Activated naive CD4-positive, alpha-beta T cell treated with Interleukin-2 at 50 U/mL for 16 hours (primary cell): Measurements from ENCODE around the gene KCNK10.
"Not testable (repeated sequence)": the region's sequence is repeated elsewhere in the genome, so short reads cannot be mapped to it uniquely, and the experiment has no call there.

Source experiments
- DNase-seq: peaks from one replicate; pipeline ENCODE4 v3.0.0-alpha.2; 2020

Gene KCNK10

DNA sequence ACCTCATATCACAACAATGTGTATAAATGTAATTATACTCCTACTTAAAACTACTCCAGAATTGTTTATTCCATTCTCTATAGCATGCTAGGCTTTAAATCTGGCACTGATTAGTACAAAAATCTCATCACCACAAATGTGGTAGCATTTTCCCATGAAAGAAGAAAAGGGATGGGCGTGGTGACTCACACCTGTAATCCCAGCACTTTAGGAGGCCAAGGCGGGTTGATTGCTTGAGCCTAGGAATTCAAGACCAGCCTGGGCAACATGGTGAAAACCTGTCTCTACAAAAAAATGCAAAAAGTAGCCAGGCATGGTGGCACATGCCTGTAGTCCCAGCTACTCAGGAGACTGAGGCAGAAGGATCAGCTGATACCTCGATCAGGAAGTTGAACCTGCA lies 61.8 kb downstream of the KCNK10 start:
- DNase-seq = not testable (repeated sequence)

DNA sequence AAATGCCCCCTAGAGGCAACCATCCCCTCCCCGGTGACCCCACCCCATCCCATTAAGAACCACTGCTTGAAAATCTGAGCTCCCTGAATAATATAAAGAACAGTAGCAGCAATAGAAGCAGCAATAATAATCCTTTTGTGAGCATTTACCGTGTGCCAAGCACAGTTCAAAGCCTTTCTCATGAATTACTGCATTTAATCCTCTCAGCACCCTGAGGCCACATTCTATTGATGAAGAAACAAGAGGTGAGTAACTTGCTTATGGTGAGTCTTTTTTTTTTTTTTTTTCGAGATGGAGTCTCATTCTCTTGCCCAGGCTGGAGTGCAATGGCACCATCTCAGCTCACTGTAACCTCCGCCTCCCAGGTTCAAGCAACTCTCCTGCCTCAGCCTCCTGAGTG lies 65.0 kb downstream of the KCNK10 start:
- no peak for DNase-seq

DNA sequence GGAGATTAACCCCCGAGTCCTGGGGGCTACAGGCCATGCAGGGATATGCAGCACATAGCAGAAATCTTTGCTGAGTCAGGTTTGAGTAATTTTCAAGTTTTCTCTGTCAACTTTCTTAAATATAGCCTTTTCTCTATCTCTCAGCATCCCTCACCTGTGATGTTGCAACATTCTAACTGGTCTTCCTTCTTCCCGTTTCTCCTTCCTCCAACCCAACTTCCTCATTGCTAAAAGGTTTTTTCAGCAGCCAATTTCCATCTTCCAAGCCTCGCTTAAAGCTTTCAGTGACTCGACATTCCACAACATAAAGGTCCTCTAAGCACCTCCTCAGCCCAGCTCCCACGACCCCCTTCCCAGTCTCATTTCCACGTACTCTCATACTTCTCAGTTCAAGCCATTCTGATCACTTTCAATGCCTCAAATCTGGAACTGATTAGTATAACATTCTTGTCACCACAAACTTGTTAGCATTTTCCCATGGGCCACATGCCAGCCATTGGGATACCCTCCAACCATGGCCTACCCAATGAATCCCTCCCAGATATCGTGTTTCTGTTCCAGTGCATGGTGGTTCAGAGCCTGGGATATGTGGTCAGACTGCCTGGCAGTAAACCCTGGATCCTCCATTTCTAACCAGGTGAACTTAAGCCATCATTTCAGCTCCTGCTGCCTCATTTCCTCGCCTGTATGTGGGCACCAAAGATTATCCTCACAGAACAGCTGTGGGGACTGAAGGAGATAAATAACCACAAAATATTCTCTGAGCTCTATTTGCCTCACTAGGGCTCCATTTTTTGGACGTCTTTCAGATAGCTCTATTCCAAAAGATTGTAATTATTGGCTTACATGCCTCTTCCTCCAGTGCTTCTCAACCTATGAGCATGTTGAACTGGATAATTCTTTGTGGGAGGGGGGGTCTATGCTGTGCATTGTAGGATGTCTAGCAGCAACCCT lies 65.8 kb downstream of the KCNK10 start:
- DNase-seq = no peak

GRCh38 chr14:88255798-88256197 lies 67.3 kb downstream of the KCNK10 start:
- DNase-seq = no peak

GRCh38 chr14:88255196-88255595 lies 67.9 kb downstream of the KCNK10 start:
- DNase-seq = no peak

DNA sequence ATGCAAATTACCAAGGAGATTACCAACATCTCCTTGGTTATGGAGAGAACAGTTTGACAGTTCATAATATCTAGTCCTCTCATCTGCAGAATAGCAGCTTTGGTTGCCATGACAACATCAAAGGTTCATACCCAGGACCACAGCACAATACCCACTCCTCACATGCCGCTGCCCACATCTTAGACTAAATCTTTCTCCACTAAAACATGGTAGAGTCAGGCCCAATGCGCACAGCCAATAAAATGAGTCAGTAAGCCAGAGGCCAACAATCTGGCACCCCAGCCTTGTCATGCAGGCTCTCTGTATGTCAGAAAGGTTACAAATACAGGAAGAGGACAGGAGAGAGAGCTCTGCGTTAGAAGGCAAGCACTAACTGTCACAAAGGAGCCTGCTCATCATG lies 70.6 kb downstream of the KCNK10 start:
- no peak for DNase-seq

DNA sequence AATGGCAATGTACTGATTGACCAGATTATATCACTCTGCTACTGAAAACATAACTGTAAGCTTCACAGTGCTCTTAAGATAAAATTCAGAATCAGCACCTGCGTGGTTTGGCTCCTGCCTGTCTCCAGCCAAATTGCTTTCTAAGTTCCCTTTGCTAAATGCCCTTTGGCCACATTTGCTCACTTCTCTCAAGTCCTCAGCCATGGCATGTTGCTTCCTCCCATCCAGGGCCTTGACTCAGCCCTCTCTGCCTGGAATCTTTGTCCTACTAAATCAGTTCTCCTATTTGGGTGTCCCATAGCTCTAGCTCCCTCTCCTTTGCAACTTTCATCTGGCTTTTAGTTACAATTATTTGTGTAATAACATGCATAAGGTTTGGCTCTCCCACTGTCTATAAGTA lies 71.4 kb downstream of the KCNK10 start:
- no peak for DNase-seq

GRCh38 chr14:88249266-88249665 lies 73.8 kb downstream of the KCNK10 start:
- no peak for DNase-seq

- DNase-seq = no peak
Measured at GRCh38 chr14:88248606-88249005, 74.5 kb downstream of the KCNK10 start.

- no peak for DNase-seq
Measured at GRCh38 chr14:88247228-88247627, 75.8 kb downstream of the KCNK10 start.

DNA sequence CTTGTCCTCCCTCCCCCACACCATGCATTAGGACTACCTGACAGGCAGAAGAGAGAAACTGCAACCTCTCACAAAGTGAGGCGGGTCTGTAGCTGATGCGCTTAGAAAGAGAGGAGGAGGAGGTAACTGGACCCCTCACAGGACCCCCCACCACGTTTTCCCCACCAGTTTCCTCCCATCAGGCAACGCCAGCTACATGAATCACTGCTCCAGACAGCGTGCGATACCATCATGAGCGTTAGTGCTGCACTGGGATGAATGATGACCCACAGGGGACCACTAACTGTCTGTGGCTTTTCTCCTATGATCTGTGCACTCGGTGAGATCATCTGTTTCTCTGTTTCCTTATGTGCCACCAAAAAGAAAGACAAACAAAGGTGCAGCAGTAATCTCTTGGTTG lies 77.7 kb downstream of the KCNK10 start:
- no peak for DNase-seq

DNA sequence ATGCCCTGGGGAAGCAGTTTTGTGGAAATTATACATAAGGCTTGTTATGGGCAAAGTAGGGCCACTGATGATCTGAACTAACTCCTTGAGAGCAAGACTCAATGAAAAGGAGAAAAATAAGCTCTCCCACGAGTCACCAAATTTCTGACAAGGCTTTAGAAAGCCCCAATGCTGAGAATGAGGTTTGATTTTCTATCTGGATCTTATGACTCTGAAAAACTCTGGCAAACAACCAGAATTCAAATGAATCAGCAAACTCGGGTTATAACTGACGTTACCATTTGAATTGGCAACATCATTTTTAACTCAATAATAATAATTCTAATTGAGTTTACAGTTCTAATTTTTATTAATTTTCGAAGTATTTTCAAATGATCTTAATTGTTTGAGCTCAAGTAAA lies 79.1 kb downstream of the KCNK10 start:
- DNase-seq = no peak

GRCh38 chr14:88242446-88242845 lies 80.6 kb downstream of the KCNK10 start:
- no peak for DNase-seq

DNA sequence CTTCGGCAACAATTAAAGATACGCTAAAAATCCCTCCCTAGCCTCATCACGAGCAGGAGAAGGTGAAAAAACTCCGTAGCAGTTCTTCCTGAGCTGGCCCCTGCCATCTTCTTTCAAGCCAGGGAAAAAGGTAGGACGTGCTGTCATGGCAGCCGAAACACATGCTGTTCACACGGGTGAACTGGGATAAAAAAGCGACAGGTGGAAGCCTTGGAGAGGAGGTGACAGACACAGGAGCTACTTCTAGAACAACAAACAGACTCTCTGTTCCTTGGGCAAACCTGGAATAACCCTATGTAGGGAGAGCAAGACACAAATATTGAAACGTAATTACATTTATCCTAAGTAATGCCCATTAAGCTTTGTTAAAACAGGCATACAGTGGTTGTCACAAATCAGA lies 81.3 kb downstream of the KCNK10 start:
- DNase-seq = no peak

GRCh38 chr14:88234442-88234841 lies 88.6 kb downstream of the KCNK10 start:
- DNase-seq = no peak

DNA sequence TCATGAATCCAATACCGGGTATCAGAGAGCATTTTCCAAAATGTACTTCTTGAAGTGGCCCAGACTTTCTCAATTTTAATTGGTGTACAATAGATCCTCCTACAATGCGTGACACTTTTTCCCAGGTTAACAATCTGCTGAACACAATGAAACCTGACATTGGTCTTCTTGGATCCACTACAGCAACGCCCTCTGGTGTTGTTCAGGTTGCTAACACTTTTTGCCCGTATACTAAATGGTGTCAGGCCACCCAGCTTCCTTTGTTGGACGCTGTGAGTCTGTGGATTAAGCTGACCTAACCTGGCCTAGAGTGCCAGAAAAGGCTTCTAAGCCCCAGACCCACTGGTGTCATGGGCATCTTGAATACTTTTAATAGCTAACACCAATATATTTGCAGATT lies 89.2 kb downstream of the KCNK10 start:
- no peak for DNase-seq

GRCh38 chr14:88232771-88233170 lies 90.3 kb downstream of the KCNK10 start:
- DNase-seq = no peak

GRCh38 chr14:88231603-88232002 lies 91.5 kb downstream of the KCNK10 start:
- no peak for DNase-seq

DNA sequence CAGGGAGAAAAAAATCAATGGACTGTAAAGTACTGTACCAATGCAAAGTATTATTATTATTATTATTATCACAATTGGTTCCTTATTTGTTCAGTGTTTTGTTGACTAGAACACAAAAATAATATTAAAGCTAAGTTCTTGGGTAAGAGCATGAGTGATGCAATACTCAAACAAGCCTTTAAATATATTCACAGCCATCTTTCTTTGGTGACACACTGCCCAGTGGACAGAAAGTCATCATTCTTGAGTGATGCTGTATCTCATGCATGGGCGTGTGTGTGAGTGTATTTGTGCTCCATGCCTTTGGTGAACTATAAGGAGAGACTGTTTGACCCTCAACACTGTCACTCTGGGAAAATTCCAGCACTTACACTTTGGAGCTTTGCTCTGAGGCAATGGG lies 93.6 kb downstream of the KCNK10 start:
- DNase-seq = no peak

DNA sequence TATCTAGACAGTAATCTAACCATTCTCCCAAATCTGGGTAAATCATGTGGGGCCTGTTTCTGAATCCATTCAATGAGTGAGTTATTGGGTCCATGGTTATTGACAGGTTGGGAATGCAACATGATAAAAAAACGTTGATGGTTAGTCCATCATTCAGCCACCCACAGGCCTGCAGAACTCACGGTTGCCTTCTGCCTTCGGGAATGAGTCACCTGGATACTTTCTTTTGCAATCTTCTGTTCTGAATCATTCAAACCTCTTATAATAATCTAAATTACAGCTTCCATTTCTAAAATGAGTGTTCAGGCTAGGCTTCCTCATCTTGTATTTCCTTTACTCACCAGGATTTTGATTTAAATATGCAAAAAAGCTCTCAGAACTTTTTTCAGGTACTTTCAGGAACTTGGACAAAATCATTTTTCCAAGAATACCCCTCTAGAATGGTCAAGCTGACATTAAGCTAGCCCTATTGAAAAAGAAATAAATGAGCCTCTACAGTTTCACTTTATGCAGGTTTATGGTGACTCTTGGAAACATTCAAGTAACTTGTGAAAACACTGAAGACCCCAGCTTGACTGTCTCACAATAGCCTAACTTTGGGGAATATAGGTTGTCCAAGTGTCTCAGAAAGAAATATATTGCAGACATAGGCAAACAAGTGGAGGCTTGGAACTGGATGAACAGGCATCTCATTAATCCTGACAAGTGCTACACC lies 94.4 kb downstream of the KCNK10 start:
- no peak for DNase-seq

DNA sequence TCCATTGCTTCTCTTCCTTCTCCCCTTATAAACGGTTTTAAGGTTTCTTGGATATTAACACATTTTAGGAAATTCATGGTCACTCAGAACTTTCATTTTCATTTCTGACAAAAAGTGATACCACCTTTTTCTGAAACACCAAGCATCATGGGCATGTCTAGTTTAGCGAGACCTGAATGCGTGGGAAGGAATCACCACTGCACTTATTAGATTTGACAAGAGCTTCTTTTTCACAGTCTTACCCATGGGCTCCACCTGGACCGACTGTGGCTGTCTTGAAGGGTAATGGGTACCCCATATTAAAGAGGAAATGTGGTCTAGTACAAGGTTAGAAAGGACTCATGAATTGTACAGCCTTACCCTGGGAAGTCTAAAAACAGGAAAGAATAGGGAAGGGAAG lies 95.4 kb downstream of the KCNK10 start:
- no peak for DNase-seq

GRCh38 chr14:88225721-88226120 lies 97.3 kb downstream of the KCNK10 start:
- no peak for DNase-seq

GRCh38 chr14:88218119-88218915 lies 104.8 kb downstream of the KCNK10 start:
- DNase-seq = no peak
